ENCODE data around the gene MAGOH.
A peak's percentile ranks its signal among the peaks of the same experiment; 100 is the strongest.

MAGOH gene

GRCh38 chr1:53183095-53183990 is 55.0 kb downstream of the MAGOH start:
- no peak for DNase-seq

- DNase-seq: no peak
These were observed 55.6 kb downstream of the MAGOH start for GRCh38 chr1:53182716-53183094.

GRCh38 chr1:53182111-53182593 is 56.2 kb downstream of the MAGOH start:
- peak; percentile 59 for DNase-seq

GRCh38 chr1:53180951-53181350 is 57.4 kb downstream of the MAGOH start:
- DNase-seq: no peak

DNA sequence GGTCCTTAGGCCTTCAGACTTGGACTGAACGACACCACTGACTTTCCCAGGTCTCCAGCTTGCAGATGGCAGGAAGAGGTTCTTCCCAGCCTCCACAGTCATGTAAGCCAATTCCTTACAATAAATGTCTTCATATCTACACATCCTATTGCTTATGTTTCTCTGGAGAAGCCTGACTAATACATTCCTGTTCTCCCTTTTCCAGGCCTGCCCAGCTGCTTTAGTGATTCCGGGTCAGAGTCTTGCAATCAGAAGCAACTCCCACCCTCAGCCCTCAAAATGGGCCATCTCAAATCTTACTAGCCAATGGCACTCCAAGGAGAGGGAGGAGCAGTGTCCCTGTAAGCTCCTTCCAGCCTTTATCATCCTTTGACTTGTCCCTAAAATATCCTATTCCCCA is 58.1 kb downstream of the MAGOH start:
- no peak for DNase-seq
